Fibroblast of skin of abdomen (primary cell): Measurements from ENCODE around the gene SF3B5. TPM values are rescaled to one million over a fixed set of nuclear protein-coding genes. Genes with fewer than 3 reads are reported as not detected.
"Not testable (repeated sequence)": the region's sequence is repeated elsewhere in the genome, so short reads cannot be mapped to it uniquely, and the experiment has no call there.

Experiments used
- DNase-seq: peaks from one replicate; pipeline ENCODE4 v3.0.0-alpha.2; 2013
- polyA plus RNA-seq, 2 experiments: library from polyadenylated mRNA; unstranded; fragments of 120-200 nt; gene quantifications; one replicate each; pipeline ENCODE4 v1.2.1, GENCODE V29; 2013; ENCODE audit not compliant: insufficient read length in 2 of 2

The SF3B5 gene
- polyA plus RNA-seq (2013, experiment 1 of 2; ENCODE audit: insufficient read length), result 130 TPM
- polyA plus RNA-seq (2013, experiment 2 of 2; ENCODE audit: insufficient read length), result 127 TPM

DNA sequence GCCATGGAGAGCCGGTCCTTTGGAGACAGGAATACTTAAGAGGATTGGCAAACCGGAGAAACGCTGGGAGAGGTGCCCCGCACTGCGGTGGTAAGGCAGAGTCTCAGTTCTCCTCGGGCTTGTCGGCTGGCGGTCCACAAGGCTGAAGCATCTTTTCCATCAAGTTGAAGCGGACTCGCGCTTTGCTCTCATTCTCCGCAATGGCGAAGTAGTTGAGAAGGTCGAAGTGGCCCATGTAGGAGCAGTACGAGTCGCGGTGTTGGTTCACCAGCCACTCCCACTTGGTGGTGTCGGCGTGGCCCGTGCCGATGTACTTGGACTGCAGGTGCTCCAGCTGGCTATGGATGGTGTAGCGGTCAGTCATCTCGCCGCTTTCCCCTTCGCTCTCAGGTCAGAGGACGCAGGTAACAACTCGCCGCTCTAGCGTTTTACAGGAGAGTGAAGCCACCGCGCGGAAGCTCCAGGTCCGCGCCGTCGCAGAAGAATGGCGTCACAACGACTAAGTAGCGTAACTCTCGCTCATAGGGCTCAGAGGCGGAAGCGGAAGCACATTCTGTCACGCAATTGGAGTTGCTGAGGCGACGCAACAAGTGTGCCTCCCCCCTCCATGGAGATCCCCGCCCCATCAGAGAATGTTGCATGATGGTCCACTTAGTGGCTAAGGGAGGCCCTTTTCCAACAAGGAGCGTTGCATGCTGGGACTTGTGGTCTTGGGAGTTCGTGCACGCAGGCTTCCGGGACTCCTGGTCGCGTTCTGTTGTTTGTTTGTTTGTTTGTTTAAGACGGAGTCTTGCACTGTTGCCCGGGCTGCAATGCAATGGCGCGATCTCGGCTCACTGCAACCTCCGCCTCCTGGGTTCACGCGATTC, at the start of gene SF3B5:
Gene SF3B5 (minus strand): TSS at position 440 of the 869 bp plus-strand sequence. CDS start 76 bp downstream, at position 364.
- DNase-seq, result peak; percentile 100

DNA sequence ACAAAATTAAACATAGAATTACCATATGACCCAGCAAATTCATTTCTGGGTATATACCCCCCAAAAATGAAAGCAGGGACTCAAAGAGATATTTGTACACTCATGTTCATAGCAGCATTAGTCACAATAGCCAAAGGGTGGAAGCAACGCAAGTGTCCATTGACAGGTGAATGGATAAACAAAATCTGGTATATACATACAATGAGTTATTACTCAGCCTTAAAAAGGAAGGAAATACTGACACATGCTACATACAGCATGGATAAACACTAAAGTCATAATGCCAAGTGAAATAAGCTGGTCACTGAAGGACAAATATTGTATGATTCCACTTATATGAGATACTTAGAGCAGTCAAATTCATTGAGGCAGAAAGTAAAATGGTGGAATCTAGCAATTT, 49.6 kb upstream of the SF3B5 start:
- no peak for DNase-seq

DNA sequence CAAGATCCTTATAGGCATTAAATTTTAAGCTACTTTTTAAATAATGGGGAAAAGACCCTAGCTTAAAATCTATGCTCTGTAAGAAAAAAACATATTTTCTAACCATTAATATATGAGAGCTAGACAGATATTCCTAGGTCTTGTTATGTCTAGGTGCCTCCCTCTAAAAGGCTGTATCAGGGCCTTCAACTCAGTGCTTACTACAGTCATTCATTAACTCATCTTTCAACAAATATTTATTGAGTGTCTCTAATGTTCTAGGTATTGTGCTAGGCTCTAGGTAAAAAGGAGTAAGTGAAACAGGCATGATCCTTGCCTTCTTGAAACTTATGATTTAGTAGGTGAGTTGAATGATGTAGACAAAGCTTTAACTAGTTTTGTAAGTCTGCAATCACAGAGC, 48.5 kb upstream of the SF3B5 start:
- no peak for DNase-seq

DNA sequence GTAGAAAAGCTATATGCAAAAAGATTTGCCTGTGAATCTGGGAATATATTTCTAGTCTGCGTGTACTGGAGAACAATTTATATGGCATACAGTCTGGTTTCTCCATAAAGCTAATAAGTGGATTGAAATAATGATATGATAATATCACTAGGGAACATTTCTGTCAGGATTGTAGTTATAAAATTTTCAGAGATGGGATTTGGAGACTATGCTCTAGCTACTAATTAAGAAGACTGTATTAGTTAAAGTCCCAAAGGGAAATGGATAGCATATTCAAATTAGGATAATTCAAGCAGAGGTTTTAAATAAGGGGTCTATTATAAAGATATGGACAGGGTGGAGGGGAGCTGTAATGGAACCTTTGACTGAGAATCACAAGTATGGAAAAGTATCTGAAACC, 47.7 kb upstream of the SF3B5 start:
- no peak for DNase-seq

DNA sequence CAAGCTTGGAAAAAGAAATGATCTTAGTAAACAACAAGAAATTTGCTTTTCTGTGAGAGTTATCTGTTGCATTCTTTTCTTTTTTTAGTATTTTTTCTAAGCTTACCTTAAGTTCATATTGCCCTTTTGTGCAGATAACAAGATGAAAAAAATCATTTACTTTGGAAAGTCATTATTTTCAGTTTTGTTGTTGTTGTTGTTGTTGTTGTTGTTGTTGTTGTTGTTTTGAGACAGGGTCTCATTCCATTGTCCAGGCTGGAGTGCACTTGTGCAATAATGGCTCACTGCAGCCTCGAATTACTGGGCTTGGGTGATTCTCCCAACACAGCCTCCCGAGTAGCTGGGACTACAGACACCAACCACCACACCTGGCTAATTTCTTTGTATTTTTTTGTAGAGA, 46.1 kb upstream of the SF3B5 start:
- DNase-seq, result no peak

DNA sequence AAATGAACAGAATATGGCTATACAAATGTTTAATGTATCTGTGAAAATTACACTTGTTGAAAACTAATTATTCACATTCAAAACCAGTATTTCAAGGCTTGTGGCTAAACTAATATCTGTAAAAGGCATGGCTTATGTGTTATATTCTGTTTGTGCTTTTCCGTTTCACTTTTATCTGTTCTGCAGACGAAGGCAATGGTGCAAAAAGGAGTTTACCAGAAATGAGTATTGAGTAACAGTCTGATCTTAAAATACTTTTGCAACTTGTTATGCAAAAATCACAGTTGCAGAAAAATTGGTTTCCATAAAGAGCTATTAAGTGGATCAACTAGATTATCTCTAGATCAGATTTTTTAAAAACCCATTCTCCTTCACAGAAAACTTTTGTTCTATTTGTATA, 45.5 kb upstream of the SF3B5 start:
- DNase-seq, result no peak

DNA sequence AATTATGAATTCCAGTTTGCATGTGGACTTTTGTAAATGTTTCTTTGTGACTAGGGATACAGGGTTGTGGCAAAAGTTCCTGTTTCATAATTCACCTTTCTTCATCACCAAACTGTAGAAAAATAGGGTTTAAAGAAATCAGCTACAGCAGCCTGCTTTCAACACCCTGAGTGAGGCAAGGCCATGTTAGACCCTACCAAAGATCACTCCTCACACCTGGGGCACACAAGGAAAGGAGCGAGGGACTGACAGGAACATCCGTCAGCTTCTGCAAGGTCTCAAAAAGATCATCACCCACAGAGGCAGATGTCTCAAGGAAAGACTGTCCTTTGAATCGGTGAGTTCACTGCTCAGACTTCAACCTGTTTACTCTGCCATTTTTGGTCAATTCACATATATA, 44.4 kb upstream of the SF3B5 start:
- DNase-seq, result no peak

DNA sequence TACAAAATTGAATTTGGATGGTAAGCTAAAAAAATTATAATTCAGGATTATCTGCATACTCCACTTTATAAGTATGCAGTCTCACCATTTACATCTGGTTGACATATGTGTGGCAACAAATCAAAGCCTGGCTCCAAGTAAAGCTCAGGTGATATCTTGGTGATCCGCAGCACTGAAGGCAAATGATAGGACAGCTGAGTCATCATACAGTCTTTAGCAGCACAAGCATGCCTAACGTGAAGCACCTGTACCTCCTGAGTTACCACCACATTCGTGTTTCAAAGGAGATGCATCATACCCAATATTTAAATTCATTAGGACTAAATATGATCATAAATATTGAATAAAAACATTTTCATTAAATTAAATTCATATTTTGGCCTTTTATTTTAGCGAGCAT, 43.2 kb upstream of the SF3B5 start:
- no peak for DNase-seq

DNA sequence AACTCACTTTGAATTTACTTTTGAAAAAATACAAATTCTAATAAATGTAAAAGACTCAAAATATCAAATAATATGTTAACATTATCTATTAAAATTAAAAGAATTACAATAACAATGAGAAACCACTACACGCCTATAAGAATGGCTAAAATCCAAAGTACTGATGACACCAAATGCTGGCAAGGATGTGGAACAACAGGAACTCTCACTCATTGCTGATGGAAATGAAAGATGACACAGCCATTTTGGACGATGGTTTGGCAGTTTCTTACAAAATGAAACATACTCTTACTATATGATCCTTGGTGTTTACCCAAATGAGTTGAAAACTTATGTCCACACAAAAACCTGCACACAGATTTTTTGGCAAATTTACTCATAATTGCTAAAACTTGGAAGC, 39.4 kb upstream of the SF3B5 start:
- DNase-seq, result no peak

DNA sequence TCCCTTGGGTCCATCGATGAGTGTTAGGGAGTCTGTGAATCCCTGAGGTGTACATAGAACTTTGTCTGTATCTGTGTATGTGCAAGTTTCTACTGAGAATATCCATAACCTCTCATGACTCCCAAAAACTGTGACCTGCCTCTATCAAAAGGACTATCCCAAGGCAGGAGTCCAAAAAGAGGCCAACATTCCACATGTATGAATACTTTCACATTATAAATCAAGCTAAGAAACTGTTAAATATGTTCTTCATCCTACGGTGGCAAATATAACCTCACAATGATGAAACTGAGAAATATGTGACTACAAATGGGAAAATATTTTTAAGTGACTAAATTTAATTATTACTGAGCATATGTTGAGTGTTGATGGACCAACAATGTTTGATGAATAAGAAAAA, 38.8 kb upstream of the SF3B5 start:
- DNase-seq, result peak; percentile 73

DNA sequence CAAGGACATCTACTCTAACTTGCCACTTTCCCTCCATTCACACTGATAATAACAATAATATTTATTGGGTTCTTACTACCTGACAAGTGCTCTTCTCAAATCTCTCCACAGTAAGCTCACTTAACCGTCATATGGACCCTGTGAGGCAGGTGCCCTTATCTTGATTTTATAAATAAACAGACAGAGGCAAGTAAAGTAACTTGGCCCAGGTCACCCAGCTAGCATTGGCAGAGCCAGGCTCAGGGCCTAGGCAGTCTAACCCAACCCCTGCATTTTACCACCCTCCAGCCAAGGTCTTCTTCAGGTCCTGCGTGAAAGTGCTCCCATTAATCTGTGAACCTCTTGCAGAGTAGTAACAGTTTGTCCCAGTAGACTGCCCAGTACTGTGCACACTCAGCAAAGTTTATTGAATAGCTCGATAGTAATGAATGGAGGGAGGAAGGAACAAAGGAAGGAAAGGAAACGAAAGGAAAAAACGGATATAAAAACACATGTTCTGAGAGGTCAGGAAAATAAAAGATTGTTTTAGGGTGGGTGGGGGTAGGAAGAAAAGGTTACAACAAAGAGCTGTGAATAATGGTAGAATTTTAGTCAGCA, 38.0 kb upstream of the SF3B5 start:
- DNase-seq, result no peak

DNA sequence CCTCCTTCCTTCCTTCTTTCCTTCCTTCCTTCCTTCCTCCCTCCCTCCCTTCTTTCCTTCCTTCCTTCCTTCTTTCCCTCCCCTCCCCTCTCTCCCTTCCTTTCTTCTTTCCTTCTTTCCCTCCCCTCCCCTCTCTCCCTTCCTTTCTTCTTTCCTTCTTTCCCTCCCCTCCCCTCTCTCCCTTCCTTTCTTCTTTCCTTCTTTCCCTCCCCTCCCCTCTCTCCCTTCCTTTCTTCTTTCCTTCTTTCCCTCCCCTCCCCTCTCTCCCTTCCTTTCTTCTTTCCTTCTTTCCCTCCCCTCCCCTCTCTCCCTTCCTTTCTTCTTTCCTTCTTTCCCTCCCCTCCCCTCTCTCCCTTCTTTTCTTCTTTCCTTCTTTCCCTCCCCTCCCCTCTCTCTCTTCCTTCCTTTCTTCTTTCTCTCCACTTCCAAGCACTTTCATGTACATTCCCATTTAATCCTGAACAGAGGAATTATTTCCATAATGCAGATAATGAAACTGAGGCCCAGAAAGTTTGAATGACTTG, 36.9 kb upstream of the SF3B5 start:
- DNase-seq, result not testable (repeated sequence)

DNA sequence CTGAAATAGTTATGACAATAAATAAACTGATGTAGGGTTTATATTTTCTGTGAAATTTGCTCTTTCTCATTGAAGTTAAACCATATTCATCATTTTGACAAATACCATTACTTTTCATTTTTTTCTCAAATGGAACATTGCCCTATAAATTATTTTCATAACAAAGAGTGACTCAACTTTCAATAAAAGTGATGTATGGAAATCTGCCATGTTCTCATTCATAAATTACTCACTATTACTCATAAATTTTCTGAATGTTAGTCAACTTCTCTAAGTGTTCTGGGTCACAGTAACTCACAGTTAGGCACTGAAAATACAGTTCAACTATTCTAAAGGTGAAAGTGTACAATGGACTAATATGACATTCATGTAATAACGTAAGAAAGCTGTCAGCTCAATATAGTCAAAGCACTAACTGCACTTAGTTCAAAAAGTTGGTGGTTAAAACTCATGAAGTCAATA, 35.9 kb upstream of the SF3B5 start:
- DNase-seq, result peak; percentile 68

DNA sequence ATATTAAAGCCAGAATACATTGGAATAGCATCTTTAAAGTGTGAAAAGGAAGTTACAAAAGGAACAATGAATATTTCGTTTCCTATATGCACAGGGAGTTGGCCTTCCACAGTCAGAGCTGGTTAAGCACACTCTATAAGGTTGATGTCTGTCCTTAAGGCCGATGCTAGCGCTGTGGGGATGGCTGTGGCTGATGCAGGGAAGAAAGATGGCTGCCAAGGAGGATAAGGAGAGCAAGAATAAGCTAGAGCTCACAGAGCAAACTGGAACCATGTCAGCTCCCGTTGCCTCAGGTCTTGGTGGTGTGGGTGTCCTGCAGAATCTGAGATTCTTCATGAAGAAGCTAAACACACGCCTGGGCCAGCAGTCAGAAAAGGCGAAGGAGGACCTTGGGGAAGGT, 34.1 kb upstream of the SF3B5 start:
- DNase-seq, result no peak

DNA sequence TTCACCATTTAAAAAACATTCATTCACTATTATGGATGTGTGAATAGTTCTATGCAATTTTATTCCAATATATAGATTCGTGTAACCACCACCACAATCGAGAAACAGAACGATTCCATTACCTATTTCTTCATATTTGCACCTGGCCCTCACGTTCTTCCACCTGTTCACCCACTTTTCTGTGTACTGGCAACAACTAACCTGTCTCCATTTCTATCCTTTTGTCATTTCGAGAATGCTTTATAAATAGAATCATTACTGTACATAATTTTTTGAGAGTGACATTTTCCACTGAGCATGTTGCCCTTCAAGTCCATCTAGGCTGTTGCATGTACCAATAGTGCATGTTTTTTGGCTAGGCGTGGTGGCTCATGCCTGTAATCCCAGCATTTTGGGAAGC, 31.7 kb upstream of the SF3B5 start:
- no peak for DNase-seq

DNA sequence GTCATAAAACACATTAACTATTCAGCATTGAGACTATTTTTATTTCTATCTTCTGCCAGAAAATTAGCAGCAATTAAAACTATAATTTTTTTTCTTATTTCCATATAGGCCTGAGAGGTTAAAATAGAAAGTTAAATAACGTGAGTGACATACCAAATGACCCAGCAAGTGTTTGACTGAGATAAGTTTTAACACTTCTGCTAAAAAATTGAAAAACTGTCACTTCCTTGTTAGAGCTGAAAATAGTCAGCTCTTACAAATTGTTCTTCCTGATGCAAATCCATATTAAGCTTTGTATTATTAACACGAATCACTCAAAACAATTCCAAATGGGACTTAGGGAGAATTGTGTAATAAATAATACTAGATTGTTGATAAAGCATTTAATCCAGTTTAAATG, 28.5 kb upstream of the SF3B5 start:
- no peak for DNase-seq

DNA sequence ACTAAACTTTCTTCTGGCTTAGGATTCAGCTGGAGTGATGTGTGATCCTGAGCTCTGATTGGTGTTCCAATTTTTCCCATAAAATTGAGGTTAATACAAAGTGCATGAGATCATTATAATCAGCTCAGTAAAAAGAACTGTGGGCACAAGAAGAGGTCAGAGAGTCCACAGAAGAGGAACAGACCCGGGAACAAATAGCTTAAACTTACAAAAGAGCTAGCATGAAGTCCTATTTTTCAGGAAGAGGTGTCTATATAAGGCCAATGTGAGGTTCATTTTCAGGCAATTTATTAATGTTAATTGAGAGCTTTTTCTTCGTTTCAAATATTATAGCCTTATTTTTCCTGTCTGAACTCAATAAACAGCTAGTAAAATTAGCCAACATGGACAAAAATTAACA, 28.0 kb upstream of the SF3B5 start:
- DNase-seq, result no peak

DNA sequence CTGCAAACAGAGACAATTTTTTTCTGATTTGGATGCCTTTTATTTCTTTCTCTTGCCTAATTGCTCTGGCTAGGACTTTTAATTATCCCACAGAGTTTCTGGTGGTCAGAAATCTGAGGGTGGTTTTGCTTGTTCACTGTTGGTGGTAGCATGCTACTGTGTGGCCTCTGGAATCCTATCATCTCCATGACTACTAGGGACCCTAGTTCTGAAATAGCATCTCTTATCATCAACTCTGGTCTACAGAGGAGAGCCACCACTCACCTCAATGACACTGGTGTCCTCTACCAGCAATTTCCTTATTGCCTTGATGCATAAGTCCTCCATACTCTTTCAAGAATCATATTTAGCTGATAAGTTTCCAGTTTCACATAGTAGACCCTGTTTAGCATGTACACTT, 27.5 kb upstream of the SF3B5 start:
- DNase-seq, result no peak

DNA sequence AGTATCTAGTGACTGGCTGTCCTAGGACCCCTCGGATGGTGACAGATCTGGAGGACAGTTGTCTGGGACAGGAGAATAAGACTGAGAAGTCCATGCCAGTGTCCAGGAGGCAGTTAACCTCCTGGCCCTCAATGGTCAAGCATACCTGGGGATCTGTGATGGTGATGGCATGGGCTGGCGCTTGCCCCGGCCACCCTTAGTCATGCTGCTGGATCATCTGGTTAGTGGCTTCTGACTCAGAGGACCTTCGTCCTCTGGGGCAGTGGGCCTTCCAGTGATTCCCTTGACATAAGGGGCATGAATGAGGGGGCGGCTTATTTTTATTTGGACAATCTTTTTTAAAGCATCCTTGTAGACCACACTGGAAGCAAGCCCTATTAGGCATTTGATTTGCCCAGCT, 24.0 kb upstream of the SF3B5 start:
- no peak for DNase-seq

DNA sequence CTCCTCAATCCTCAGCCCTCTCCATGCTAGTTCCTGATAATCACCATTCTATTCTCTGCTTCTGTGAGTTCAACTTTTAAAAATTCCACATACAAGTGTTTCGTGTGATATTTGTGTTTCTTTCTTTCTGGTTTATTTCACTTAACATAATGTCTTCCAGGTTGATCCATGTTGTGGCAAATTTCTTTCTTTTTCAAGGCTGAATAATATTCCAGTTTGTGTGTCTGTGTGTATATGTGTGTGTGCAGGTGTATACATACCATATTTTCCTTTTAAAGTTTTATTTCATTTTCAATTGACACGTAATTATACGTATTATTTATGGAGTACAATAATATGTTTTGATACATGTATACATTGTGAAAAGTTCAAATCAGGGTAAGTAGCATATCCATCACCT, 19.8 kb upstream of the SF3B5 start:
- DNase-seq, result no peak

DNA sequence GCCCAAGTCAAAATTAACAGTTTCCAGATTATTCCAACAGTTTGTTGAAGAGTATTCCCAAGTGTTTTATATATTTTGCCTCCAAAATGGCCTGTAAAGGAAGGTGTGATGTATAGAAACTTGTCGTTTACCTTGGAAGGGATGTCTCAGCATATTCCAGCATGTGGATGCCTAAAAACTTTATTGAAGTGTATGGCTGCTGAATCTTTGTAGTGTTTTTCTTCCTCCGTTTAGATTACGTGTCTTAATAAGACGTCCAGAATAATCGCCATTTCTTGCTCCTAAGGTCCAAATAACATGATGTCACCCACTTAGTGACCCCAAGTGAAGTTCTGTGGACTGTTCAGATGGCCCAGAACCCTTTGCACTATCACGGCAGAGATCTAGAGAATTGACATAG, 18.0 kb upstream of the SF3B5 start:
- DNase-seq, result no peak

DNA sequence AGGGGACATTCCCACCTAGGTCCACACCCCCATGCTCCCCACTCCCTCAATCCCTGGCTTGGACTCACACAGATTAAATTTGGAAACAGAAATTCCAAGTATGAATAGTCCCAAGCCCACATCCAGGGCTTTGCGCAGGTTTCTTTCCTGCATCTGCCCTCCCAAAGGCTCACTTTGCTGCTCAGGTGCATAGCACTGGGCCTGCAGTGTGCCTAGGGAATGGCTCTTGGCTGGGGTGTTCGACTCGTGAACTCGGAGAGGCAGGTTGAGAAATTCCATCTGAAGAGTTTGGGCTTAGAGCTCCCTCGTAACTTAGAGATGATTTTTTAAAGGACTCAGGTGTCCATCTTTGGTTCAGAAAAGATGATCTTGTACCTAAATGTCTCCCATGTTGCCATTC, 14.8 kb upstream of the SF3B5 start:
- DNase-seq, result no peak

DNA sequence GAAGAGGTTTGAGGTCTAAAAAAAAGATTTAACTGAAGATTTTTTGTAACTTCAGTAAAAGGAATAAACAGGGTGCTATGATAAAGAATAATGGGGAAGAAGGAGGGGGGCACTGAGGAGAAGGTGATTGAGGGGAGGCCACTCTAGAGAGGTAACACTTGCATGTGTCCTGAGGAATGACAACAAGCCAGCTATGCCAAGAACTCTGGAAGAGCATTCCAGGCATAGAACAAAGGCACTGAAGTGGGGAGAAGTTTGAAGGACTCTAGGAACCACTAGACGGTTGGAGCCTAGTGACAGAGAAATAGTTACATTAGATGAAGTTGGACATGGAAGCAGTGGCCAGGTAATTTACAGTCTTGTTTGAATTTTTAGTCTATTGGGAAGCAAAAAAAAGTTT, 10.8 kb upstream of the SF3B5 start:
- no peak for DNase-seq

DNA sequence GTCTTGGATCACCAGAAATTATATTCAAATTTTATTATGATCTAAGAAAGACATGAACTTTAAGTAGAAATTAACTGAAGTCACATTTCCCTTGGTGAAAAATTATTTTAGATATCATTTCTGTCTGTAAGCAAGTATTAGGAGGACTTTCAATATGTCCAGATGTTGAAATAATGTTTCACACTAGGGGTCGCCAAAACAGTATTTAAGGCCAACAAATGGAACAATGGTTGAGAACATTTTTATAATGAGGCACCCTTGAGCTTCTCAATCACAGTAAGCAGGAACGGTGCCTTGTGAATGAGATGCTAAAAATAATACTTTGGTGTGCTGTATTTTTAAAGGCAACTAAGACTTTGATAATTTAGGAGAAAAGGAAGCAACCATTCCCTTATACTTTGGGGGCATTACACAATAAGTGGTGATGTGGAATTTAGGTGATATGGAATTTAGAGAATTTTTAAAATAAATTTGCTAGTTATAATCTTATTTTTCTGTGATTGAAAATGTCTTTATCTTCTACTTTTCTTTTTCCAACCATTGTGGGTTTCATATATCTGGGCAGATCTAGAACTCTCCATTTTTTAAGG, 9.6 kb upstream of the SF3B5 start:
- DNase-seq, result peak; percentile 70
